Neutrophil (primary cell): ENCODE data around the gene SDHD.
"Not testable (repeated sequence)": the region's sequence is repeated elsewhere in the genome, so short reads cannot be mapped to it uniquely, and the experiment has no call there.

Experiments
- H3K27ac ChIP-seq: fragments of 200-600 bp; sonication (generic); 2 replicates; pipeline ENCODE4 v1.5.1; 2016; ENCODE audit warnings: mild to moderate bottlenecking, moderate library complexity
- H3K27me3 ChIP-seq: fragments of 200-600 bp; sonication (generic); 2 replicates; pipeline ENCODE4 v1.6.0; 2016; ENCODE audit warnings: mild to moderate bottlenecking
- H3K36me3 ChIP-seq: fragments of 200-600 bp; sonication (generic); 2 replicates; pipeline ENCODE4 v1.5.1; 2017
- H3K4me1 ChIP-seq, 2 experiments: fragments of 200-600 bp in 1 of 2; sonication (generic) in 1 of 2; 1 replicate in 1 of 2; 2 replicates in 1 of 2; pipeline versions ENCODE4 v1.5.1 to v1.6.1; 2013 to 2016; ENCODE audit warnings: low read depth in 1 of 2, low read length in 1 of 2, mild to moderate bottlenecking in 1 of 2, moderate library complexity in 1 of 2; ENCODE audit not compliant: control insufficient read depth in 1 of 2, insufficient read depth in 1 of 2
- H3K4me3 ChIP-seq, 2 experiments: fragments of 200-600 bp in 1 of 2; sonication (generic) in 1 of 2; 1 replicate in 1 of 2; 2 replicates in 1 of 2; pipeline ENCODE4 v1.5.1; 2013 to 2016; ENCODE audit warnings: low read depth in 1 of 2, low read length in 1 of 2, mild to moderate bottlenecking in 1 of 2, moderate library complexity in 1 of 2
- H3K9me3 ChIP-seq: fragments of 200-600 bp; sonication (generic); 2 replicates; pipeline ENCODE4 v1.5.1; 2016
- TF ChIP-seq, protein P1 (sequence below): fragments of 200-600 bp; sonication (generic); IDR thresholded peaks from 2 replicates; pipeline ENCODE4 v1.5.1; 2016; ENCODE audit warnings: antibody characterized with exemption

SDHD gene

DNA sequence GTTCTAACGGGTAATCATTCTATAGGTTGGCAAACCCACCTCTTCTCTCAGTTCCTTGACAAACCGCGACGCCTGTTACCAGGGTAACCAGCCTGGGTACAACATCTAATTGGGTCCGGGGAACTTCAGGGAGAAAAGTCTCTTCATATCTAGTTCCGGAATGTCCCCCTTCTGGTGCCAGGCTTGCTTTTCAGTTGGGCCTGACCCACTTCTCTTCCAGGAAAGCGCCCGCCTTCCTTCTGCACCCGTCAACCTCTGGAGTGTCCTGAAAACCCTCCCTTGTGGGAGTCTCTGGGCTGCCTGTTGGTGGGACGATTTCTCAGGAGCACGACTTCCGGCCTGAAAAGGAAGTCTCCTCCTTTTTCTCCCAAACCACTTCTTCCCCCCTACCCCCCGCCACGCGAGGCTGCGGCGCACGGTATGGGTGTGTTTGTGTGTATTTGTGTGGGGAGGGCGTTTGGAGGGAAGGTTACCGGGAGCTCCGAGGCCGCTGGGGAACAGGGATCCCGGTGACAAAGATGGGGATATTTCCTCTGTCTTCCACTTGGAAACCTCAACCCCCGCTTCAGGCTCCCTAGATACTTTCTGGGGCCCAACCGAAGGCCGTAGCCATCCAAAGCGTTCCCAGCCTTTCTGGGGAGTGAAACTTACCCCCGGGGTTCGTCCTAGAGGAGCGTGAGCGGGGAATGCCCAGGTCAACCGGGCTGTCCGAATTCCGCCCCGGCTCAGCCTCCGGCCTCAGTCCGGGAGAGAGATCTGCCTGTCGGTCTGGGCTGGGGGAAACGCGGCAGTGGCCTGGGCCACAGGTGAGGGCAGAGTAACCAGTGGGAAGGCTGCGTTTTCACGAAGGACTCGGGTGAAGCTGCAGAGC, 12.5 kb upstream of the SDHD start, which contains the start of the genes NKAPD1 and PIH1D2:
Gene NKAPD1 (plus strand): TSS at position 359 of the 871 bp plus-strand sequence. CDS start 1,276 bp downstream, outside the sequence.
Gene PIH1D2 (minus strand): TSS at position 77 of the 871 bp plus-strand sequence. CDS start 843 bp downstream, outside the sequence.
- H3K27ac ChIP-seq = peak within 1 kb of the TSS; percentile 81
- TF ChIP-seq, protein P1, sequence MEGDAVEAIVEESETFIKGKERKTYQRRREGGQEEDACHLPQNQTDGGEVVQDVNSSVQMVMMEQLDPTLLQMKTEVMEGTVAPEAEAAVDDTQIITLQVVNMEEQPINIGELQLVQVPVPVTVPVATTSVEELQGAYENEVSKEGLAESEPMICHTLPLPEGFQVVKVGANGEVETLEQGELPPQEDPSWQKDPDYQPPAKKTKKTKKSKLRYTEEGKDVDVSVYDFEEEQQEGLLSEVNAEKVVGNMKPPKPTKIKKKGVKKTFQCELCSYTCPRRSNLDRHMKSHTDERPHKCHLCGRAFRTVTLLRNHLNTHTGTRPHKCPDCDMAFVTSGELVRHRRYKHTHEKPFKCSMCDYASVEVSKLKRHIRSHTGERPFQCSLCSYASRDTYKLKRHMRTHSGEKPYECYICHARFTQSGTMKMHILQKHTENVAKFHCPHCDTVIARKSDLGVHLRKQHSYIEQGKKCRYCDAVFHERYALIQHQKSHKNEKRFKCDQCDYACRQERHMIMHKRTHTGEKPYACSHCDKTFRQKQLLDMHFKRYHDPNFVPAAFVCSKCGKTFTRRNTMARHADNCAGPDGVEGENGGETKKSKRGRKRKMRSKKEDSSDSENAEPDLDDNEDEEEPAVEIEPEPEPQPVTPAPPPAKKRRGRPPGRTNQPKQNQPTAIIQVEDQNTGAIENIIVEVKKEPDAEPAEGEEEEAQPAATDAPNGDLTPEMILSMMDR = peak; percentile 19
- no peaks in the 10 kb centered on the region for H3K27me3 ChIP-seq
- peaks cover 12% of the 10 kb centered on the region for H3K36me3 ChIP-seq
- no peaks in the 10 kb centered on the region for H3K9me3 ChIP-seq
- H3K4me3 ChIP-seq = peak within 1 kb of the TSS; percentile 87 to 95
- H3K4me1 ChIP-seq = peaks cover 11 to 18% of the 10 kb centered on the region in 2 experiments

DNA sequence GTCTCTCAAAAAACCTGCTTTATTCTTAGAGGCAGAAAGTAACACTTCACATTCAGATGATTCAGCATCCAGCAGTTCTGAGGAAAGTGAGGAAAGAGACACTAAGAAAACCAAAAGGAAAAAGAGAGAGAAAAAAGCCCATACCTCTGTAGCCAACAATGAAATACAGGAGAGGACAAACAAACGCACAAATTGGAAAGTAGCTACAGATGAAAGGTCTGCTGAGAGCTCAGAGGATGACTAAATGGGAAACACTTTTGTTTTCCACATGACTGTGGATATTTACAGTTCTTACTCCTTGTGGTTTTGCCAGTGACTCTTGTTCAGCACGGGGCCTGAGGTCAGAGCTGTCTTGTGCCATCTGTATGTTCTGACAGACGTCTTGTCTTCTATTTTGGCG, 3.9 kb upstream of the SDHD start:
- H3K4me1 ChIP-seq = peaks cover 16 to 20% of the 10 kb centered on the region in 2 experiments
- peaks cover 58% of the 10 kb centered on the region for H3K36me3 ChIP-seq
- TF ChIP-seq, protein P1 = no peak
- no peak overlapping the region for H3K4me3 ChIP-seq
- no peaks in the 10 kb centered on the region for H3K27me3 ChIP-seq
- H3K27ac ChIP-seq = no peak overlapping the region
- H3K9me3 ChIP-seq = no peaks in the 10 kb centered on the region

DNA sequence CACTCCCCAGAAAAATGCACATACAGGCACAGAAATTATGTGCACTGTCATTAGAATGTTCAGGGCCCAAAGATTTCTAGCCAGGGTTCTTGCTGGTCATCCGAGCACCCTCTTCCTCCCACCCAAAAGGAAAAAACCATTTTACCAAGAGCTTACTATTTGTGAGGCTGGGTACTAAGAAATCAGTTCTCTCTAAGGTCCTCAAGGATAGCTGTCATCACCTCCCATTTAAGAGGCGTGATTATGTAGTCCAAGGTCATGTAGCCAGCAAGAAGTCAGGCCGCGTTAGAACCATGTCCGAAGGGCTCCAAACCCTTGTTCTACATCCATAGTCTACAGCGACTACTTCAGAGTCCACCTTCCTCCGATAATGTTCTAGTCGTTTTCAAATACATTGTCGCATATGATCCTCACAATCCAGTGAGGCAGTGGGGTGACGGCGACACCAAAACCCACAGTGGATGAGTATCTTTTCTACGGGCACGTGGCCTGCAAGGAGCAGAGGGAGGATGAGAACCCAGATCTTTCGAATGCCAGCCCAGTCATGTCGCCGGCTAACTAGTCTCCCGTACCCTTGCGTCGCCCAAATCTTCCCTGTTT, 751 bp upstream of the SDHD start:
- Histone ChIP-seq H3K4me1 (peaks cover 16 to 22% of the 10 kb centered on the region in 2 experiments), H3K36me3 (peaks cover 71% of the 10 kb centered on the region), H3K27ac (peak overlapping the region; percentile 80), H3K9me3 (no peaks in the 10 kb centered on the region), H3K27me3 (no peaks in the 10 kb centered on the region), H3K4me3 (peak overlapping the region; percentile 86 to 95)
- TF ChIP-seq, protein P1 = no peak

DNA sequence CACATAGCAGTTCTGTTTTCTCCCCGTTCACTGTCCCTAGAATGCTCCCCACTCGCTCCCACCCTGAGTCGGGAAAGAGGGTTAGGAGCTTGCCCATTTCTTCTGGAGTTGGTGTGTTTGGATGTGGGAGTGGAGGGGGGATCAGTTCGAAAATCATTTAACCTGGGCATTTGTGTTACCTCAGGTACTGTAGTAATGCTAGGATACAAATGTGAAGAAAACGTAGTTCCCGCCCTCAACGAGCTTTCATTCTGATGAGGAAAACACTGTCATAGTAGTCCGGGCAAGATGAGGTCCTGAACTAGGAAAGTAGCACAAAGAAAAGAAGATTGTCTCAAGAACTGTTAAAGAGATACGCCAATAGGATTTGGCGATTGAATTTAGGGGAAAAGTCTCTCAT, 539 bp downstream of the SDHD start:
- Histone ChIP-seq H3K27me3 (no peaks in the 10 kb centered on the region), H3K36me3 (peaks cover 74% of the 10 kb centered on the region), H3K27ac (peak overlapping the region; percentile 80), H3K4me3 (peak overlapping the region; percentile 86 to 95), H3K4me1 (peaks cover 16 to 22% of the 10 kb centered on the region in 2 experiments), H3K9me3 (no peaks in the 10 kb centered on the region)
- TF ChIP-seq, protein P1 = no peak

DNA sequence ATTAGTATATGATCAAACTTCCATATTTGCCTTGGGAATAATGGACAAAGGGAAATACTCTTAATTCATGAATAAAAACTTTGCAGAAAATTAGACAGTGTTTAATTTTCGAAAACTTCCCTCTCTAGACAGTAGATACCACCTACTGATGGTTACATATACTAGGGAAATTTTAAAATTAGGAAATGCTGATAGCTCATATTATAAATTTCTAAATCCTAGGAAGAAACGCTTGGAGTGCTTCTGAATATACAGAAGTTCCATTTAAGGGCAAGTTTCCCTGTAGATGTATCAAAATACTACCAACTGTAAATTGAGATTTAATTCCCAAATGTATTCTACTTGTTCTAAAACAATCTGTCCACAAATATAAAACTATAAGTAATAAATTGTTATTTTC, 8.6 kb downstream of the SDHD start:
- H3K4me1 ChIP-seq, H3K4me3 ChIP-seq, H3K27me3 ChIP-seq, H3K9me3 ChIP-seq, H3K27ac ChIP-seq: not testable (repeated sequence)
- H3K36me3 ChIP-seq = peaks cover 67% of the 10 kb centered on the region

DNA sequence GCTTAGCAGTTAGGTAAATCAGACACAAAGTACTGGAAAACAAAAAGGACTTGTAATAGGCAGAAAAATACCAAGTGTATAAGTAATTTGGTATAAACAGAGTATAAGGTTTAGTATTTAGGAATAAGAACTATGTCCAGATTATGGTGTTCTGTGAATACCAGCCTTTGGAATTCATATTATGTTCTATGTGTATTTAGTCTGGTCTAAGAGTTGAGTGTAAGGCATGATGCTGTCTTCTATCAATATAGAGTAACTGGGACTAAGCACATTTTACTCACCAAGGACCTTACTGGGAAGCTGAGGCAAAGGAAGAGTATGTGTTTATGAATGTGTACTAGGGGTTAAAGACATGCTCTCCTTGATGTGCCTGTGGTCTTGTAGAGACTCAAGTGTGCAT, 9.5 kb downstream of the SDHD start:
- Histone ChIP-seq H3K27me3 (no peaks in the 10 kb centered on the region), H3K4me3 (no peak overlapping the region), H3K4me1 (peaks cover 0 to 2% of the 10 kb centered on the region in 2 experiments), H3K36me3 (peaks cover 58% of the 10 kb centered on the region), H3K27ac (no peak overlapping the region), H3K9me3 (no peaks in the 10 kb centered on the region)
- TF ChIP-seq, protein P1 = no peak
